Neural progenitor cell (in vitro differentiated cells): ENCODE measurements around the gene ARHGAP40. TPM values are rescaled to one million over a fixed set of nuclear protein-coding genes. Genes with fewer than 3 reads are reported as not detected.
"Not testable (repeated sequence)": the region's sequence is repeated elsewhere in the genome, so short reads cannot be mapped to it uniquely, and the experiment has no call there.

Source experiments
- DNase-seq: peaks from one replicate; pipeline ENCODE4 v3.0.0-alpha.2; 2016; ENCODE audit warnings: low spot score
- H2AFZ ChIP-seq: fragments of 200-600 bp; sonication (generic); replicated peaks from 2 replicates; pipeline ENCODE4 v1.6.1; 2016; ENCODE audit warnings: antibody characterized with exemption
- H3F3A ChIP-seq: fragments of 200-600 bp; sonication (generic); 2 replicates; pipeline ENCODE4 v1.6.1; 2016; ENCODE audit warnings: antibody characterized with exemption, low read depth
- H3K27ac ChIP-seq: fragments of 200-600 bp; sonication (generic); 2 replicates; pipeline ENCODE4 v1.5.1; 2016; ENCODE audit warnings: mild to moderate bottlenecking
- H3K27me3 ChIP-seq: fragments of 200-600 bp; sonication (generic); 2 replicates; pipeline ENCODE4 v1.6.1; 2016; ENCODE audit warnings: mild to moderate bottlenecking, moderate library complexity
- H3K36me3 ChIP-seq: fragments of 200-600 bp; sonication (generic); 2 replicates; pipeline ENCODE4 v1.5.1; 2016
- H3K4me1 ChIP-seq: fragments of 200-600 bp; sonication (generic); 2 replicates; pipeline ENCODE4 v1.6.1; 2016; ENCODE audit warnings: mixed run types
- H3K4me2 ChIP-seq: fragments of 200-600 bp; sonication (generic); 2 replicates; pipeline ENCODE4 v1.6.1; 2016
- H3K4me3 ChIP-seq: fragments of 200-600 bp; sonication (generic); 2 replicates; pipeline ENCODE4 v1.5.1; 2016
- H3K79me2 ChIP-seq: fragments of 200-600 bp; sonication (generic); 2 replicates; pipeline ENCODE4 v1.6.1; 2016; ENCODE audit warnings: low read depth
- H3K9ac ChIP-seq: fragments of 200-600 bp; sonication (generic); 2 replicates; pipeline ENCODE4 v1.6.1; 2016
- H3K9me3 ChIP-seq: fragments of 200-600 bp; sonication (generic); 2 replicates; pipeline ENCODE4 v1.5.1; 2016; ENCODE audit warnings: low read depth
- H4K20me1 ChIP-seq: fragments of 200-600 bp; sonication (generic); 2 replicates; pipeline ENCODE4 v1.6.1; 2016; ENCODE audit warnings: low read depth
- H3K27ac Mint-ChIP-seq: 3 replicates; pipeline ENCODE4 v1.8.0; 2021; ENCODE audit warnings: mixed read lengths
- H3K27me3 Mint-ChIP-seq: 2 replicates; pipeline ENCODE4 v1.8.0; 2022; ENCODE audit warnings: low read depth, mild to moderate bottlenecking, inconsistent platforms, moderate library complexity, mixed read lengths; ENCODE audit not compliant: insufficient read depth
- H3K36me3 Mint-ChIP-seq: 3 replicates; pipeline ENCODE4 v1.8.0; 2021; ENCODE audit warnings: mixed read lengths
- H3K4me1 Mint-ChIP-seq: 3 replicates; pipeline ENCODE4 v1.8.0; 2021; ENCODE audit warnings: mixed read lengths
- H3K4me3 Mint-ChIP-seq: 3 replicates; pipeline ENCODE4 v1.8.0; 2021; ENCODE audit warnings: mild to moderate bottlenecking, moderate library complexity, mixed read lengths
- H3K9me3 Mint-ChIP-seq: 3 replicates; pipeline ENCODE4 v1.8.0; 2020; ENCODE audit warnings: mixed read lengths
- CTCF ChIP-seq: fragments of 200-600 bp; sonication (generic); IDR thresholded peaks from 2 replicates; pipeline ENCODE4 v1.5.1; 2017; ENCODE audit warnings: antibody characterized with exemption, mild to moderate bottlenecking
- EZH2 ChIP-seq: fragments of 200-600 bp; sonication (generic); IDR thresholded peaks from 2 replicates; pipeline ENCODE4 v1.6.1; 2017; ENCODE audit warnings: antibody characterized with exemption, mild to moderate bottlenecking, moderate library complexity
- EZH2phosphoT487 ChIP-seq: fragments of 200-600 bp; sonication (generic); IDR thresholded peaks from 2 replicates; pipeline ENCODE4 v1.6.1; 2017; ENCODE audit warnings: antibody characterized with exemption
- total RNA-seq: library from RNA; depleted of rRNA; stranded (reverse); fragments of >200 nt; gene quantifications from 2 replicates; pipeline ENCODE4 v1.2.3, GENCODE V29; 2015; ENCODE audit warnings: low replicate concordance

The ARHGAP40 gene
- total RNA-seq, 1 donor from 2014 or later: not detected

GRCh38 chr20:38589967-38590675 is 11.5 kb upstream of the ARHGAP40 start:
- Histone ChIP-seq H3K4me2 (no peak overlapping the region), H3K9me3 (no peaks in the 10 kb centered on the region), H3K27me3 (no peaks in the 10 kb centered on the region), H4K20me1 (no peaks in the 10 kb centered on the region), H3F3A (no peaks in the 10 kb centered on the region), H3K36me3 (no peaks in the 10 kb centered on the region), H3K4me3 (no peak overlapping the region), H3K4me1 (no peaks in the 10 kb centered on the region), H3K27ac (no peak overlapping the region), H3K79me2 (no peaks in the 10 kb centered on the region), H2AFZ (peak overlapping the region; percentile 22), H3K9ac (no peak overlapping the region)
- peaks cover 4% of the 10 kb centered on the region for H3K27me3 Mint-ChIP-seq
- no peak for DNase-seq
- no peaks in the 10 kb centered on the region for H3K36me3 Mint-ChIP-seq
- H3K4me1 Mint-ChIP-seq: no peaks in the 10 kb centered on the region
- H3K9me3 Mint-ChIP-seq: no peaks in the 10 kb centered on the region
- TF ChIP-seq EZH2 (no peak), EZH2phosphoT487 (no peak), CTCF (no peak)
- no peak overlapping the region for H3K27ac Mint-ChIP-seq
- no peak overlapping the region for H3K4me3 Mint-ChIP-seq

DNA sequence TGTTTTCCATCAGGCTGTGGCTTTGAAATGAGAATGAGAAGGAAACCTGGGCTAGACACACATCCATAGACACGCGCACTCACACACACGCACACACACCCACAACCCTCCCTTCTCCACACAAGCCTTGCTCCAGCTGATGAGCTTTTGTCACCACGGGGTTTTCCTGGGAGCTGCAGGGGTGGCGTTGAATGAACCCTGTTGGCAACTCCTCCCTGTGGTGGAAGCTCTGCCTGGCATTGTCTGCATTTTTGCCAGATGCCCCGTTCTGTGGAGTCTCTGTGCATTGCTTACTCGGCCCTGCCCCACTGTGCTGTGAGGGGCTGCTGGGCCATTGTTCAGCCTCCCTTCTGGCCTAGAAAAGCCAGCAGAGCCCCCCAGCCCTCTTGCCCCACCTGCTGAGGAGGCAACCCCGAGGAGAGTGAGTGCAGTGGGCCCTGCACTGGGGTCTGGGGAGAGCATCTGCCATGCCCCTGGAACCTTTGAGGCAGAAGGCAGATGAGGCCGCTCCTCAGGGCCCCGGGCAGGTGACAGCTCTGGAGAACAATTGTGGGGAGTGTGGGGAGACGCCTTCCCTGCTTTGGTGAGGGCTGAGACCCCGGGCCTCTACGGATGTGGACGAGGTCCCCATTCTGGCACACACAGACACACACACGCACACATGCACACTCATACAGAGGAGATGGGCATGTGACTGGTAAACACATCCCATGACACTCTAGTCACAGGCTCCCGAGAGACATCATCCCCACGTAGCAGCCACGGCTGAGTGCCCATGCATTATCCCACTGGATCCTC is 10.7 kb upstream of the ARHGAP40 start:
- Mint-ChIP-seq H3K27me3 (peaks cover 4% of the 10 kb centered on the region), H3K4me1 (no peaks in the 10 kb centered on the region), H3K9me3 (no peaks in the 10 kb centered on the region), H3K36me3 (no peaks in the 10 kb centered on the region), H3K4me3 (no peak overlapping the region), H3K27ac (no peak overlapping the region)
- Histone ChIP-seq H3K4me3 (no peak overlapping the region), H3K36me3 (no peaks in the 10 kb centered on the region), H3K27ac (no peak overlapping the region), H3K27me3 (no peaks in the 10 kb centered on the region), H4K20me1 (no peaks in the 10 kb centered on the region), H3K4me2 (no peak overlapping the region), H3K9ac (no peak overlapping the region), H3F3A (no peaks in the 10 kb centered on the region), H3K9me3 (no peaks in the 10 kb centered on the region), H3K79me2 (no peaks in the 10 kb centered on the region), H2AFZ (peak overlapping the region; percentile 22), H3K4me1 (no peaks in the 10 kb centered on the region)
- TF ChIP-seq EZH2: no peak
- no peak for TF ChIP-seq CTCF
- no peak for TF ChIP-seq EZH2phosphoT487
- DNase-seq: peak; percentile 32

DNA sequence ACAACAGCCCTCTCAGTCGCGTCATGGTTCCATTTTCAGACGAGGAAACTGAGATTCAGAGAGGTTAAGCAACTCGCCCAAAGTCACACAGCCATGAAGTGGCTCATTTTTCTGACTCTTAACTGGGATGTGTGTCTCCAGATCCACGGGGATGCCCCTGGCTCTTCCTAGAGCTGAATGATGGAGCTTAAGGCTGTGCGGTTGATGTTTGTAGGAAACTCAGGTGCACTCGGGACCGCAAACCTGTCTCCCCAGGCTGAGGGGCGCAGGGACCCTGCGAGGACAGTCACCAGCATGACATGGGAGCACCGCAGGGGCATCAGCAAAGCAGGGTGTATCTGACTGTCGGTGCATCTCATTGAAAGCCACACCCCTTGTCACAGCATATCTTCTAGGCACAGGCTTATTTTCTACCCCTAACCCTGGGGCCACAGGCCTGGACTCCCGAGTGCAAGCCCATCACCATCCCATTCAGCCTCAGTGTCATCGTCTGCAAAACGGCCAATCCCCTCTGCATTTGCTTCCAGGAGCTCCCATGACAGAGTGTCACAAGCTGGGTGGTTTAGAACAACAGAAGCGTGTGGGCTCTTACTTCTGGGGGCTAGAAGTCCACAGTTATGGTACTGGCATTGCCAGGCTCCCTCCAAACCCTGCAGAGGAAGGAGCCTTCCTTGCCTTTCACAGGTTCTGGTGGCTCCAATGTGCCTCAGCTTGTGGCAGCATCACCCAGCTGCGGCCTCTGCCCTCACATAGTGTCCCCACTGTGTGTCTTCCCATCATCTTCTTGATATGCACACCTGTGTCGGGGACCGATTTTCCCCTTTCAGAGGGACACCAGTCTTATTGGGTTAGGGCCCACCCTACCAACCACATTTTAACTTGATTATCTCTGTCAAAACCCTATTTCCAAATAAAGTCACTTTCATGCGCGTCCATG is 9.9 kb upstream of the ARHGAP40 start:
- no peaks in the 10 kb centered on the region for H3K9me3 ChIP-seq
- H3K4me3 Mint-ChIP-seq: no peak overlapping the region
- H3K9me3 Mint-ChIP-seq: no peaks in the 10 kb centered on the region
- no peaks in the 10 kb centered on the region for H3K4me1 ChIP-seq
- TF ChIP-seq EZH2: no peak
- TF ChIP-seq CTCF: no peak
- no peak for TF ChIP-seq EZH2phosphoT487
- H2AFZ ChIP-seq: no peak overlapping the region
- H3K27ac ChIP-seq: no peak overlapping the region
- no peak overlapping the region for H3K9ac ChIP-seq
- no peak for DNase-seq
- H3K27ac Mint-ChIP-seq: no peak overlapping the region
- H3K27me3 Mint-ChIP-seq: peaks cover 4% of the 10 kb centered on the region
- no peaks in the 10 kb centered on the region for H3K36me3 Mint-ChIP-seq
- no peaks in the 10 kb centered on the region for H4K20me1 ChIP-seq
- H3K36me3 ChIP-seq: no peaks in the 10 kb centered on the region
- H3K4me3 ChIP-seq: no peak overlapping the region
- H3F3A ChIP-seq: no peaks in the 10 kb centered on the region
- H3K27me3 ChIP-seq: no peaks in the 10 kb centered on the region
- no peaks in the 10 kb centered on the region for H3K4me1 Mint-ChIP-seq
- no peaks in the 10 kb centered on the region for H3K79me2 ChIP-seq
- H3K4me2 ChIP-seq: no peak overlapping the region

DNA sequence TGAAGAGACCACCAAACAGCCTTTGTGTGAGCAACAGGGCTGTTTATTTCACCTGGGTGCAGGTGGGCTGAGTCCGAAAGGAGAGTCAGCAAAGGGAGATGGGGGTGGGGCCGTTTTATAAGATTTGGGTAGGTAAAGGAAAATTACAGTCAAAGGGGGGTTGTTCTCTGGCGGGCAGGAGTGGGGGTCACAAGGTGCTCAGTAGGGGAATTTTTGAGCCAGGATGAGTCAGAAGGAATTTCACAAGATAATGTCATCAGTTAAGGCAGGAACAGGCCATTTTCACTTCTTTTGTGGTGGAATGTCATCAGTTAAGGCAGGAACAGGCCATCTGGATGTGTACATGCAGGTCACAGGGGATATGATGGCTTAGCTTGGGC is 9.2 kb upstream of the ARHGAP40 start:
- not testable (repeated sequence) for H4K20me1 ChIP-seq, H3K9ac ChIP-seq, H2AFZ ChIP-seq, H3K9me3 ChIP-seq, H3K79me2 ChIP-seq, H3K27ac Mint-ChIP-seq, H3K27me3 Mint-ChIP-seq, H3K4me1 Mint-ChIP-seq, H3K27me3 ChIP-seq, H3K27ac ChIP-seq, H3K4me3 ChIP-seq, H3F3A ChIP-seq, H3K36me3 ChIP-seq, H3K4me2 ChIP-seq, H3K36me3 Mint-ChIP-seq, H3K4me1 ChIP-seq, H3K4me3 Mint-ChIP-seq, H3K9me3 Mint-ChIP-seq, DNase-seq

GRCh38 chr20:38594281-38594680 is 7.3 kb upstream of the ARHGAP40 start:
- not testable (repeated sequence) for H3K9me3 Mint-ChIP-seq, H3K4me2 ChIP-seq, H3K27me3 ChIP-seq, H3K4me3 ChIP-seq, H3K27ac ChIP-seq, H4K20me1 ChIP-seq, H3K9me3 ChIP-seq, H3K27me3 Mint-ChIP-seq, H3K36me3 Mint-ChIP-seq, H3K4me1 ChIP-seq, DNase-seq, H3K36me3 ChIP-seq, H3K4me3 Mint-ChIP-seq, H3K27ac Mint-ChIP-seq, H3F3A ChIP-seq, H2AFZ ChIP-seq, H3K9ac ChIP-seq, H3K4me1 Mint-ChIP-seq, H3K79me2 ChIP-seq
